AG09309 (cell line): ENCODE data around the gene TMEM184A.

Experiments
- DNase-seq: peaks from one replicate; pipeline ENCODE4 v3.0.0-alpha.2; 2010; ENCODE audit warnings: low read depth
- H3K4me3 ChIP-seq: 2 replicates; pipeline ENCODE4 v1.5.1; 2011; ENCODE audit warnings: mild to moderate bottlenecking, low read depth, low read length, moderate library complexity; ENCODE audit not compliant: control insufficient read depth
- TF ChIP-seq, protein P1 (sequence below): IDR thresholded peaks from 2 replicates; pipeline ENCODE4 v1.5.1; 2011; ENCODE audit warnings: mild to moderate bottlenecking, low read depth, low read length, inconsistent platforms; ENCODE audit not compliant: insufficient read depth, control insufficient read depth; ENCODE audit errors: missing control alignments

TMEM184A gene

DNA sequence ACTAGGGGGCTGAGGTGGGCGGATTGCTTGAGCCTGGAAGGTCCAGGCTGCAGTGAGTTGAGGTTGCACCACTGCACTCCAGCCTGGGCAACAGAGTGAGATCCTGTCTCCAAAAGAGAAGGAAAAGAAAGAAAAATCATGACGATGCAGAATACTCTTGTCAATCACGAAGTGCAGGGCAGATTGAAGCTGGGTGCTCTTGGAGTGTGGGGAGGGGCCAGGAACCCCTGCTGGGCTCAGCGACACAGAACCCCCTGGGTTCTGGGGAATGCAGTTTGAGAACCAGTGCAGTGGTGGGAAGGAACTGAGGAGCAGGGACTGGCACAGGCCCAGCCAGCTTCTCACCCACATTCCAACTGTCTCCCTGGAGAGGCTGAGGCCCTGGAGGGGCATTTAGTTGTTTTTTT is 41.0 kb downstream of the TMEM184A start:
- H3K4me3 ChIP-seq = no peak overlapping the region
- no peak for DNase-seq
- TF ChIP-seq, protein P1, sequence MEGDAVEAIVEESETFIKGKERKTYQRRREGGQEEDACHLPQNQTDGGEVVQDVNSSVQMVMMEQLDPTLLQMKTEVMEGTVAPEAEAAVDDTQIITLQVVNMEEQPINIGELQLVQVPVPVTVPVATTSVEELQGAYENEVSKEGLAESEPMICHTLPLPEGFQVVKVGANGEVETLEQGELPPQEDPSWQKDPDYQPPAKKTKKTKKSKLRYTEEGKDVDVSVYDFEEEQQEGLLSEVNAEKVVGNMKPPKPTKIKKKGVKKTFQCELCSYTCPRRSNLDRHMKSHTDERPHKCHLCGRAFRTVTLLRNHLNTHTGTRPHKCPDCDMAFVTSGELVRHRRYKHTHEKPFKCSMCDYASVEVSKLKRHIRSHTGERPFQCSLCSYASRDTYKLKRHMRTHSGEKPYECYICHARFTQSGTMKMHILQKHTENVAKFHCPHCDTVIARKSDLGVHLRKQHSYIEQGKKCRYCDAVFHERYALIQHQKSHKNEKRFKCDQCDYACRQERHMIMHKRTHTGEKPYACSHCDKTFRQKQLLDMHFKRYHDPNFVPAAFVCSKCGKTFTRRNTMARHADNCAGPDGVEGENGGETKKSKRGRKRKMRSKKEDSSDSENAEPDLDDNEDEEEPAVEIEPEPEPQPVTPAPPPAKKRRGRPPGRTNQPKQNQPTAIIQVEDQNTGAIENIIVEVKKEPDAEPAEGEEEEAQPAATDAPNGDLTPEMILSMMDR = no peak

DNA sequence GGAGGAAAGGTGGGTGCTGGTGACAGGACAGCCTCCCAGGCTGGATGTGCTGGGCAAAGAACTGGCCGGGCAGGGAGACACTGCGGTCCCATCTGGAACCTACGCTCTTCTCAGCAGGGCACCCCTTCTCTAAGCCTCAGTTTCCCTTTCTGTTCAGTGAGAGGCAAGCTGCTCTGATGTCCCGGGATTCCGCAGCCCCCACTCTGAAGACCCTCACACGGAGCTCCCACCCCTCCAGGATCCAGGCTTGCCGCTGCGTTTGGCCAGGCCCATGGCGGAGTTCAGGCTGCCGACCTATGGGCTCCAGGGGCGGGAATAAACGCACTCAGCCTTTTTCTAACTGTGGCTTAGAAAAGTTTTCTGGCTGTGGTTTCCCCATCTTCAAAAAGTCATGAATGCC is 41.6 kb downstream of the TMEM184A start:
- no peak for DNase-seq
- TF ChIP-seq, protein P1 = no peak
- H3K4me3 ChIP-seq = no peak overlapping the region

DNA sequence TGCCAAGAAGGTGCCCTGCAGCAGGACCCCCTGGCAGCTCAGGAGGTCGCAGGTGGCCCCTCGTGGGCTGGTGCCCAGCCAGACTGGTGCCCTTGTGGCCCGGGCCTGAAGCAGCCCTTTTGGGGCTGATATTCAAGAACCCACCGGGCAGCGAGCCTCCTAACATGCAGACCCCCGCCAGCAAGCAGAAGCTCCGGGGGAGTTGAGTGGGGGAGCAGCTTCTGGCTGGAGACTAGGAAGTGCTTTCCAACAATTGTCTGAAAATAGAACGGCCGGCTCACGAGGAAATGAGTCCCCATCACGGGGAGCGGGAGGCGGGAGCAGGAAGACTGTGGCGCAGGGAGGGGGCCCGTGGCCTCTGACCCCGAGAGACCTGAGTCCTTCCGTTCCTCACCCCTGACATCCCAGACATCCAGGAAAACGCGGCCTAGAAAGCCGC is 42.3 kb downstream of the TMEM184A start:
- TF ChIP-seq, protein P1 = no peak
- DNase-seq = no peak
- no peak overlapping the region for H3K4me3 ChIP-seq

DNA sequence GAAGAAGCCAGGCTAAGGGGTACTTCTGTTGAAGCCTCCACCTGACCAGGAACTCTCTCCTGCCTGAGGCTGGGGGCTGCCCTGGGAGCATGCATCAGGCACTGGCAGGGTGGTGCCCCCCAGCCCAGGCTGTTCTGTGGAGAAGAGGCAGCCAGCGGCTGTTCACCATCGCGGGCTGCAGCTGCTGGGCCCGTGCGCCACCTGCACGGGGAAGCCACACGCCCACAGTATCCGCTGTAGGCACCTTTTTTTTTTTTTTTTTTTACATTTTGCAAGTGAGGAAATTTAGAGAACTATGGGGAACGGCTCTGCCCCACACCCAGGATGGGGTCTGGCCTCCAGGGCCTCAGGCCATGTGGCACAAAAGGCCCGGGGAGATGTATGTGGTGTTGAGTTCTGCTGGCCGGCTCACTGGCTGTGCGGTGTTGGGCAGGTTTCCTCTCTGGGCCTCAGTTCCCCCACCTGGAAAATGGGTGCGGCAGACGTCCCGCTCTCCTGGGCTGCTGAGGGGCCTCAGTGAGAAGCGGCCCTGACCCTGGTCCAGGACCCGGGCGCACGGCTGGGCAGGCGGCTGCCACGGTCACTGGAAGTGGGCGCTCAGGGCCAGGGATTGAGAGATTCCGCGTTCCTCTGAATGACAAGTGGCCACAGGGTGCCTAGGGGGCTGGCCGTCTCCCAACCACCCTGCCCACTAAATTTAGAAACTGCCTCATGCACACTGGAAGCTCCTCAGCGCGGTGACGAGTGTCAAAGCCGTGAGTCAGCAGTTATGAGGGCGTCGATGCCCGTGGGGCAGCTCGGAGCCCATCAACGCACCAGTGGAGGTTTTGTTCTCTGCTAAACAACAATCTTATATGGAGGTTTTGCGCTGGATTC is 43.0 kb downstream of the TMEM184A start:
- TF ChIP-seq, protein P1 = no peak
- no peak overlapping the region for H3K4me3 ChIP-seq
- no peak for DNase-seq

DNA sequence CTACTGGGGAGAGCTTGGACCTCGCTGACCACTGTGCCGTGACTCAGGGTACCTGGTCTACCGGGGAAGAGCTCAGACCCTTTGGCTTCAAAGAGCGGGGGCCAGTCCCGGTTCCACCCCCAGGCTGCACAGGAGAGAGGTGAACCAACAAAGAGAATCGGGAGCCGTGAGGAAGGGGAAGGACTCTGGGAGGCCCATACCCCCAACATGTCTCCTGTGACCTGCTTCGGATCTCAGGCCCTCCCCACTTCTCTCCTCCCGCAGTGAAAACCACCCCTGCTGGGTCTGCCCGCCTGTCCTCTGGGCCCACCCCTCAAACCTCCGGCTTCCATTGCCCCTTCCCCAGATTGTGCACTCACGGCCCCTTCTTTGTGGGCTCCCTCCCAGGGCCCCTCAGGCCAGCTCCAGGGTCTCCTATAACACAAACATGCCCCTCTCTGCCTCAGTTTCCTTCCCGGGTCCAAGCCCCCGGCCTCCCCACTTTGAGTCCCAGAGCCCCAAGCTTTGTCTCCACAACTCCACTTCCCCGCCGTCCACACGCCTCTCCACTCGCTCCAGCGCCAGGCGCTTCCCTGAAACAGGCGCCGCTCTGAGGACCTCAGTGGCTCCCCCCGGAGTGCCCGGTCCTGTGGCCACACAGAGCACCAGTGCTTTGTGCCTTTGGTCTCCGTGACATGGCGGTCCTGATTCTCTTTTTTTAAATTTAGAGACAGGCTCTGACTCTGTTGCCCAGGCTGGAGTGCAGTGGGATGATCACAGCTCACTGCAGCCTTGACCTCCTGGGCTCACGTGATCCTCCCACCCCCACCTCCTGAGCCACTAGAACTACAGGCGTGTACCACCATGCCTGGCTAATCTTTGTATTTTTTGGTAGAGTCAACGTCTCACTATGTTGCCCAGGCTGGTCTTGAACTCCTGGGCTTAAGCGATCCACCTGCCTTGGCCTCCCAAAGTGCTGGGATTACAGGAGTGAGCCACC is 44.3 kb downstream of the TMEM184A start:
- no peak for DNase-seq
- TF ChIP-seq, protein P1 = no peak

DNA sequence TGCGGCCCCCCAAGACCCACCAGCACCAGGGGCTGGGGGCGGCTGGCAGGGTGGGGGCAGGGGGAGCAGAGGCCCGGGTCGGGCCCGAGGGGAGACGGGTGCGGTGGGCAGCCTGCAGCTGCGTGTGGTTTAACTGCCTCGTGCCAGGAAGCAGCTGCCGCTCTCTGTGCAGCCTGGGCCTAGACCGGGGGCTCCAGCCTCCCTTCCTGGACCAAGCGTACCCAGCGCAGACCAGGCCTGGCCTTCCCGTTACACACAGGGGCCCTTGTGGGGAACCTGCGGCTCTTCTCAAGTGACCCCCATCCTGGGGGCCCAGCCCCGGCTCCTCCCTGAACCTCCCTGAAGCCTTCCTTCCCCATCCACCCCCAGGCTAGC is 45.2 kb downstream of the TMEM184A start:
- no peak for DNase-seq
- no peak overlapping the region for H3K4me3 ChIP-seq
- TF ChIP-seq, protein P1 = no peak

More for the DNA sequence above, 44.3 kb downstream of the TMEM184A start:
- H3K4me3 ChIP-seq = no peak overlapping the region
